Muscle of arm (tissue), 12 donors: ENCODE results near the gene EHMT1. TPM values are rescaled to one million over a fixed set of nuclear protein-coding genes. Genes with fewer than 3 reads are reported as not detected.

Experiments
- DNase-seq: peaks from one replicate; pipeline ENCODE4 v3.0.0-alpha.2; 2013
- polyA plus RNA-seq, 12 donors: library from polyadenylated mRNA; unstranded; fragments of 120-200 nt; gene quantifications; one replicate each; pipeline ENCODE4 v1.2.1, GENCODE V29; 2013; ENCODE audit not compliant: insufficient read length in 12 of 12

The EHMT1 gene
- polyA plus RNA-seq, 12 donors = 36.6 to 71.7 (median 43.4) TPM; not detected in 1

- DNase-seq = no peak
These were observed 119.9 kb downstream of the EHMT1 start for GRCh38 chr9:137738703-137739102.

GRCh38 chr9:137739371-137740309 lies 120.8 kb downstream of the EHMT1 start:
- DNase-seq = no peak

GRCh38 chr9:137740312-137740711 lies 121.5 kb downstream of the EHMT1 start:
- DNase-seq = peak; percentile 62

GRCh38 chr9:137741330-137741729 lies 122.5 kb downstream of the EHMT1 start:
- DNase-seq = no peak

- DNase-seq = no peak
These were observed 123.9 kb downstream of the EHMT1 start for GRCh38 chr9:137742698-137743097.

GRCh38 chr9:137743695-137744094 lies 124.9 kb downstream of the EHMT1 start:
- no peak for DNase-seq

- no peak for DNase-seq
These were observed 125.9 kb downstream of the EHMT1 start for GRCh38 chr9:137744632-137745183.

- no peak for DNase-seq
These were observed 126.8 kb downstream of the EHMT1 start for GRCh38 chr9:137745541-137745991.

GRCh38 chr9:137748311-137748710 lies 129.5 kb downstream of the EHMT1 start:
- no peak for DNase-seq

GRCh38 chr9:137748741-137749140 lies 129.9 kb downstream of the EHMT1 start:
- DNase-seq = no peak

GRCh38 chr9:137749511-137749910 lies 130.7 kb downstream of the EHMT1 start:
- no peak for DNase-seq

- DNase-seq = no peak
These were observed 131.2 kb downstream of the EHMT1 start for GRCh38 chr9:137750007-137750406.

GRCh38 chr9:137750566-137750965 lies 131.8 kb downstream of the EHMT1 start:
- no peak for DNase-seq

GRCh38 chr9:137751616-137752015 lies 132.8 kb downstream of the EHMT1 start:
- no peak for DNase-seq

- no peak for DNase-seq
These were observed 133.6 kb downstream of the EHMT1 start for GRCh38 chr9:137752426-137752825.

GRCh38 chr9:137753192-137753765 lies 134.5 kb downstream of the EHMT1 start:
- DNase-seq = no peak

GRCh38 chr9:137755261-137755927 lies 136.6 kb downstream of the EHMT1 start:
- no peak for DNase-seq

GRCh38 chr9:137756045-137756744 lies 137.4 kb downstream of the EHMT1 start:
- DNase-seq = no peak

- DNase-seq = no peak
These were observed 138.3 kb downstream of the EHMT1 start for GRCh38 chr9:137757139-137757538.

- no peak for DNase-seq
These were observed 138.8 kb downstream of the EHMT1 start for GRCh38 chr9:137757613-137758029.

- no peak for DNase-seq
These were observed 139.3 kb downstream of the EHMT1 start for GRCh38 chr9:137758067-137758466.

GRCh38 chr9:137759117-137759516 lies 140.3 kb downstream of the EHMT1 start:
- no peak for DNase-seq
